Body of pancreas (tissue), 4 donors: ENCODE data around the gene LGR6. TPM values are rescaled to one million over a fixed set of nuclear protein-coding genes. Genes with fewer than 3 reads are reported as not detected.

Experiments
- ATAC-seq: fragments of 150-250 bp; one replicate; pipeline ENCODE4 v1.9.1; 2016
- DNase-seq, 4 donors: peaks; one replicate each; pipeline ENCODE4 v3.0.0-alpha.2; 2019
- H3K27ac ChIP-seq, 4 donors: fragments of 200-600 bp; sonication (generic); 1 replicate in 3 of 4; 2 replicates in 1 of 4; pipeline versions ENCODE4 v1.5.1 to v1.6.1; 2016 to 2019; ENCODE audit warnings: mild to moderate bottlenecking in 1 of 4, mixed read lengths in 1 of 4, moderate library complexity in 1 of 4
- H3K27me3 ChIP-seq, 2 donors: fragments of 200-600 bp; sonication (generic); one replicate each; pipeline ENCODE4 v1.6.0; 2016; ENCODE audit warnings: mild to moderate bottlenecking in 1 of 2
- H3K36me3 ChIP-seq, 2 donors: fragments of 200-600 bp; sonication (generic); replicated peaks in 1 of 2; 2 replicates each; pipeline ENCODE4 v1.5.1; 2016; ENCODE audit warnings: low read depth in 2 of 2; ENCODE audit not compliant: insufficient read depth in 1 of 2
- H3K4me1 ChIP-seq: fragments of 200-600 bp; sonication (generic); one replicate; pipeline ENCODE4 v1.6.0; 2016
- H3K4me3 ChIP-seq, 2 donors: fragments of 200-600 bp; sonication (generic); 1 replicate in 1 of 2; 2 replicates in 1 of 2; pipeline ENCODE4 v1.5.1; 2016 to 2019
- H3K9me3 ChIP-seq, 3 donors: fragments of 200-600 bp; sonication (generic); 1 replicate in 2 of 3; 2 replicates in 1 of 3; pipeline ENCODE4 v1.5.1; 2016
- POLR2A ChIP-seq, 3 donors: fragments of 450-650 bp; IDR thresholded peaks; one replicate each; pipeline ENCODE4 v1.6.1; 2016; ENCODE audit warnings: antibody characterized with exemption in 3 of 3, mild to moderate bottlenecking in 2 of 3
- WGBS, 2 donors: methylation state at CpG; one replicate each; pipeline ENCODE4 v1.1.5; 2017; 5-methylcytosine and 5-hydroxymethylcytosine counted together
- intact Hi-C: fragments of 100-400 bp; cut with DNase I; formaldehyde crosslinking; loops from one replicate; pipeline ENCODE4 v1.15.1; 2023
- total RNA-seq, 2 donors: library from RNA; depleted of rRNA; stranded (reverse); fragments of >200 nt; gene quantifications; one replicate each; pipeline ENCODE4 v1.1.0, GENCODE V29; 2016
- TF ChIP-seq, protein P1 (sequence below), 7 experiments: fragments of 450-650 bp in 4 of 7; fragments of 200-600 bp in 3 of 7; sonication (generic) in 3 of 7; IDR thresholded peaks; one replicate each; pipeline ENCODE4 v1.5.1; 2016 to 2019; ENCODE audit warnings: antibody characterized with exemption in 7 of 7

The LGR6 gene
- total RNA-seq, 2 donors from 2014 or later = 0.52 TPM; not detected in 1

DNA sequence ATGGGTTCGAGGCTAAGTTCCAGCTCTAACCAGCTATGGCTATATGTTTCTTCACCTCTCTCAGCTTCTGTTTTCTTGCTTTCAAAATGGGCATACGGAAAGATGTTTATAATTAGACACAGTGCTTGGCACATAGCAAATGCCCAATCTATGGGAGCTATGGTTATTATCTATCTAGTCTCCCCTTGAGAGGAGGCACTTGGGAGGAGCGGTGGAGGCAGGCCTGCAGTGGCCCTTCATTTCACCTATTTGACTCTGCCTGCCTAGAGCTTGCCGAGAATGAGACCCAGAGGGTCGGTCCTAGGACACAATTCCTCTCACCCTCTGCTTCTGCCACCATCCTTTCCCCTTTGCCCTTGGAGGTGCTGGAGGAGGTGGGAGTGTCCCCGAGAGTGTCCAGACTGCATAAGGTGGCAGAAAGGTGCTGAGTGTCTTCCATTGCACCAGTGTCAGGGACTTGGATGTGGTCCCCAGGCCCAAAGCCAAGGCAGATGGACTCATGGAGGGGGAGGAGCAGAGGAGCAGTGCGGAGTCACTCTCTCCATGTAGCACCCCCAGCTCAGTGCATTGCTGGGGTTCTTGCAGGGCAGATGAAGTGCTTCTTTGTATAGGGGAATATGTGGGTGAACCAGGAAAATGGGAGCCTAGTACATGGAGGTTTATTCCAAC, 9.0 kb downstream of the LGR6 start:
- H3K4me3 ChIP-seq = no peak overlapping the region
- H3K36me3 ChIP-seq = no peaks in the 10 kb centered on the region
- no peaks in the 10 kb centered on the region for H3K27me3 ChIP-seq
- no peak for TF ChIP-seq POLR2A (IDR thresholded peaks at IDR 0.05)
- TF ChIP-seq, protein P1, sequence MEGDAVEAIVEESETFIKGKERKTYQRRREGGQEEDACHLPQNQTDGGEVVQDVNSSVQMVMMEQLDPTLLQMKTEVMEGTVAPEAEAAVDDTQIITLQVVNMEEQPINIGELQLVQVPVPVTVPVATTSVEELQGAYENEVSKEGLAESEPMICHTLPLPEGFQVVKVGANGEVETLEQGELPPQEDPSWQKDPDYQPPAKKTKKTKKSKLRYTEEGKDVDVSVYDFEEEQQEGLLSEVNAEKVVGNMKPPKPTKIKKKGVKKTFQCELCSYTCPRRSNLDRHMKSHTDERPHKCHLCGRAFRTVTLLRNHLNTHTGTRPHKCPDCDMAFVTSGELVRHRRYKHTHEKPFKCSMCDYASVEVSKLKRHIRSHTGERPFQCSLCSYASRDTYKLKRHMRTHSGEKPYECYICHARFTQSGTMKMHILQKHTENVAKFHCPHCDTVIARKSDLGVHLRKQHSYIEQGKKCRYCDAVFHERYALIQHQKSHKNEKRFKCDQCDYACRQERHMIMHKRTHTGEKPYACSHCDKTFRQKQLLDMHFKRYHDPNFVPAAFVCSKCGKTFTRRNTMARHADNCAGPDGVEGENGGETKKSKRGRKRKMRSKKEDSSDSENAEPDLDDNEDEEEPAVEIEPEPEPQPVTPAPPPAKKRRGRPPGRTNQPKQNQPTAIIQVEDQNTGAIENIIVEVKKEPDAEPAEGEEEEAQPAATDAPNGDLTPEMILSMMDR (IDR thresholded peaks at IDR 0.05) = no peak
- no peak for DNase-seq
- H3K27ac ChIP-seq = no peak overlapping the region
- 74 to 78% methylated on average over 7 of the region's 7 CpGs for WGBS, 2 donors
- H3K4me1 ChIP-seq = no peaks in the 10 kb centered on the region
- intact Hi-C loops = no loop called here
- H3K9me3 ChIP-seq = no peaks in the 10 kb centered on the region
- ATAC-seq = no peak

DNA sequence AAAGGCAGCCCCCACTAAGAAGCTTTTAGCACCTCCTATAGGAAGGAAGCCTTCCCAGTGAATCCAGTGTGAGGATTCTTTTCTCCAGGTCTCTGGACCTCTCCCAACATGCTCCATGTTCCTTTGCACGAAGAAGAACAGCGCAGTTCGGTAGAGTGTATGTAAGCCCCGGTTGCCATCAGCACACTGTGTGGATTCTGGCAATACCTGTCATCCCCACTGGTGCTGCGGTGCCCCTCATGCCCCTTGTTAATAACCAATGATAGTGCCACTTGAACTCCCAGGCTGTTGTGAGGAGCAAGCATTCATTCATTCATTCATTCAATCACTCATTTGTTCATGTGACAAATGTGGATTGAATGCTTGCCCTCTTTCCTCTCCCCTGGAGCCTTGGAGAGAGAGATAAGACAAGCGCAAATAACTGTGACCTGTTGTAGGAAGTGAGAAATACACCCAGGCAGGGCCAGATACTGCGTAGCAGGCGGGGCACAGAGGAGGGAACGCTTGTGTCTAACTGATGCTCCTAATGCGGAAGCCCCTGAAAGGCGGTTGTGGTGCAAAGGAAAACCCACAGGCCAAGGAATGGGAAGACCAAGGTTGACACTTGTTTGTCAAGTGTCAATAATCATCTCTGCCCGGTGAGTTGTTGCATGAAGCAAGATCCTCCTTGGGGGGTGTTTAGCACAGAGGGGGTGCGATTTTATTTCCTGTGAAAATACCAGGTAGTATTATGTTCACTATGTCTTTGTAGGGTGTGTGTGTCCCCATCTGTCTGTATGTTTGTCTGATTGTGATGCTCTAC, 9.8 kb downstream of the LGR6 start:
- H3K36me3 ChIP-seq = no peaks in the 10 kb centered on the region
- H3K27me3 ChIP-seq = no peaks in the 10 kb centered on the region
- 62 to 73% methylated on average over 13 of the region's 13 CpGs for WGBS, 2 donors
- TF ChIP-seq, protein P1 (IDR thresholded peaks at IDR 0.05) = no peak
- no peak for TF ChIP-seq POLR2A (IDR thresholded peaks at IDR 0.05)
- no peak overlapping the region for H3K27ac ChIP-seq
- intact Hi-C loops = no loop called here
- H3K9me3 ChIP-seq = no peaks in the 10 kb centered on the region
- H3K4me3 ChIP-seq = no peak overlapping the region
- no peaks in the 10 kb centered on the region for H3K4me1 ChIP-seq
- no peak for DNase-seq
- ATAC-seq = no peak

DNA sequence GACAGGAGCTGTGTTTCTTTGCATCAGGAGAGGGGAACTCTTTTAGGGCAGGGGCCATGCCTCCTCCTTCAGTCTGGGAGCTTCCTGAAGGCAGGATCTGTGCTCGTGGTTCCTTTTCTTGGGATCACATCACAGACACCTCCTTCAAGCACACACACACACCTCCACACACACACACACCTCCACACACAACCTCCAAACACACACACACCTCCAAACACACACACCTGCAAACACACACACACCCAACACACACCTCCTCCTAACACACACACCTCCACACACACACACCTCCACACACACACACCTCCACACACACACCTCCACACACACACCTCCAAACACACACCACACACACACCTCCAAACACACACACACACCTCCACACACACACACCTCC, 10.5 kb downstream of the LGR6 start:
- no peaks in the 10 kb centered on the region for H3K36me3 ChIP-seq
- H3K27ac ChIP-seq = no peak overlapping the region
- H3K4me1 ChIP-seq = no peaks in the 10 kb centered on the region
- intact Hi-C loops = no loop called here
- no peak overlapping the region for H3K4me3 ChIP-seq
- WGBS, 2 donors = 25 to 43% methylated on average over 1 of the region's 1 CpG
- ATAC-seq (no peak), DNase-seq (no peak)
- H3K27me3 ChIP-seq = no peaks in the 10 kb centered on the region
- TF ChIP-seq, protein P1 (IDR thresholded peaks at IDR 0.05) = no peak
- TF ChIP-seq POLR2A (IDR thresholded peaks at IDR 0.05) = no peak
- no peaks in the 10 kb centered on the region for H3K9me3 ChIP-seq

DNA sequence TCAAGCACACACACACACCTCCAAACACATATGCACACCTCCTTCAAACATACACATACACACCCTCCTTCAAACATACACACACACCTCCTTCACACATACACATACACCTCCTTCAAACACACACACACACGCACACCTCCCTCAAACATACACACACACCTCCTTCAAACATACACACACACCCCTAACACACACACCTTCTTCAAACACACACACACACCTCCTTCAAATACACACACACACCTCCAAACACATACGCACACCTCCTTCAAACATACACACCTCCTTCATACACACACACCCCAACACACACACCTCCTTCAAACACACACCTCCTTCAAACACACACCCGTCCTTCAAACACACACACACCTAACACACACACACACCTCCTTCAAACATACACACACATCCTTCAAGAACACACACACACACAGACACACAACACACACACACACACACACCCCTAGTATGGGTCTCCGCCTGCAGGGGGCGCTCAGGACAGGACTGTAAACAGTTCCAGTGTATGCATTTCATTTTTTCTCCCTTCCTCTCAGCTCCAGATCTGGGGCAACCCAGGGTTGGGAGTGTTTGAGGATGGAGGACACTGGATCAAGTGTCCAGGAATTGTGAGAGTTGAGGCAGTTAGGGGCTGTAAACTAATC, 12.1 kb downstream of the LGR6 start:
- Histone ChIP-seq H3K9me3 (no peaks in the 10 kb centered on the region), H3K4me3 (no peak overlapping the region), H3K4me1 (no peaks in the 10 kb centered on the region), H3K27ac (no peak overlapping the region), H3K36me3 (no peaks in the 10 kb centered on the region), H3K27me3 (no peaks in the 10 kb centered on the region)
- WGBS, 2 donors = 42 to 51% methylated on average over 5 of the region's 5 CpGs
- no peak for TF ChIP-seq POLR2A (IDR thresholded peaks at IDR 0.05)
- TF ChIP-seq, protein P1 (IDR thresholded peaks at IDR 0.05) = peak in 1 of 7 experiments; percentile 22
- intact Hi-C loops = no loop called here
- peak in 1 of 4 donors; percentile 14 for DNase-seq
- ATAC-seq = no peak
